ENCODE results near the gene FAM180A.
"Not testable (repeated sequence)": the region's sequence is repeated elsewhere in the genome, so short reads cannot be mapped to it uniquely, and the experiment has no call there.

Gene FAM180A

GRCh38 chr7:135741905-135742304 lies 6.7 kb downstream of the FAM180A start:
- DNase-seq (ENCODE audit: low read depth), result no peak

DNA sequence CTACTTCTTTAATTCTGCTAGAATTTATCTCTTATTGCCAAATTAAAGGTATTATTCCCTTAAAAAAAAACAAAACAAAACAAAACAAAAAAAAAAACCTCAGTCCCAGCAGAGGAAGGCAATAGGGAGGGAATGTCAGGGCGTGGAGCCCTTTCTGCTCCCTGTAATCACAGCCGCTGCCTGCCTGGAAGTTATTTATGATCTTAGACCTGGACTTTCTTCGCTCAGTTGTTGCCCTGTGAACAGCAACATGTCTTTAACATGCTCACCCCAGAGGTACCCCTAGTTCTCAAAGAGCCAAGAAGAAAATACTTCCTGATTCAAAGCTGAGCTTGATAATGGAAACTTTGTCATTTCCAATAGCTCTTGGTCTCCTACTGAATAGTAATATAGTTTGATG lies 7.7 kb downstream of the FAM180A start:
- DNase-seq (ENCODE audit: low read depth), result no peak

DNA sequence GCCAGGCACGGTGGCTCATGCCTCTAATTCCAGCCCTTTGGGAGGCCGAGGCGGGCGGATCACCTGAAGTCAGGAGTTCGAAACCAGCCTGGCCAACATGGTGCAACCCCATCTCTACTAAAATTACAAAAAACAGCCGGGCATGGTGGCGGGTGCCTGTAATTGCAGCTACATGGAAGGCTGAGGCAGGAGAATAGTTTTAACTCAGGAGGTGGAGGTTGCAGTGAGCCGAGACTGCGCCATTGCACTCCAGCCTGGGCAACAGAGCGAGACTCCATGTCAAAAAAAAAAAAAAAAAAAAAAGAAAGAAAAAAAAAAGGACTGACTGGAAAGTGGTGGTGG lies 11.3 kb downstream of the FAM180A start:
- DNase-seq (ENCODE audit: low read depth), result not testable (repeated sequence)

GRCh38 chr7:135736586-135737305 lies 11.9 kb downstream of the FAM180A start:
- no peak for DNase-seq (ENCODE audit: low read depth)

DNA sequence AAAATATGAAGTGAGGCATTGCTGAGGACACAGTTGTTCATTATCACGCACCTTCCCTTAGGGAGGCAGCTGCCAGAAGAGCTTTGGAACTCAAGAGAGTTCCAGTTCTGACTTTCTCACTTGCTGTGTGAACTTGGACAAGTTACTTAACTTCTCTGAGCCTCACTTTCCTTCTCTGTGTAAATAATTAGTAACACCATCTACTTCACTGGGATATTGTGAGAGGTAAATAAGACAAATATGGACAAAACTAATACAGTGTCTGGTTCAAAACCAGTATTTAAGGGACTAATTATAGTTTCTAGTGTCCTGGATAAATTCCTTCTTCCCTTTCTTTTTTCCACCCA lies 14.3 kb downstream of the FAM180A start:
- no peak for DNase-seq (ENCODE audit: low read depth)

GRCh38 chr7:135733603-135734342 lies 14.8 kb downstream of the FAM180A start:
- DNase-seq (ENCODE audit: low read depth), result no peak

GRCh38 chr7:135731131-135731530 lies 17.5 kb downstream of the FAM180A start:
- no peak for DNase-seq (ENCODE audit: low read depth)

DNA sequence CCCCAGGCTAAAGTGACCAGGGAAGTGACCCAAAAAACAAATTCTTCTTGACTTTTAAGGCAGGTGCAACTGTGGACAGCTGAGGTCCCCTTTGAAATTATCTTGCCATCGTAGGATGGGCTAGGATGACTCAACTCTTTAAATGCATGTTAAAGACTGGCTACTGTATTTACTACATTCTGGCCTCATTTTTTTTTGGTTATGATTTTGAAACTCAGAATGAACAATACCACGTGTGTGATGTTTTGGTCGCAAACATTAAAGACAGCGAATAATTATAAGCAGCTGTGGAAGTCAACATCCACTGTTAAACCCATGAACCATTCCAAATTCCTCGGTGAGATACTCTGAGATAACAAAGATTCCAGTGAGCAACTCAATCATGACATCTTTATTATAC lies 19.4 kb downstream of the FAM180A start:
- no peak for DNase-seq (ENCODE audit: low read depth)

DNA sequence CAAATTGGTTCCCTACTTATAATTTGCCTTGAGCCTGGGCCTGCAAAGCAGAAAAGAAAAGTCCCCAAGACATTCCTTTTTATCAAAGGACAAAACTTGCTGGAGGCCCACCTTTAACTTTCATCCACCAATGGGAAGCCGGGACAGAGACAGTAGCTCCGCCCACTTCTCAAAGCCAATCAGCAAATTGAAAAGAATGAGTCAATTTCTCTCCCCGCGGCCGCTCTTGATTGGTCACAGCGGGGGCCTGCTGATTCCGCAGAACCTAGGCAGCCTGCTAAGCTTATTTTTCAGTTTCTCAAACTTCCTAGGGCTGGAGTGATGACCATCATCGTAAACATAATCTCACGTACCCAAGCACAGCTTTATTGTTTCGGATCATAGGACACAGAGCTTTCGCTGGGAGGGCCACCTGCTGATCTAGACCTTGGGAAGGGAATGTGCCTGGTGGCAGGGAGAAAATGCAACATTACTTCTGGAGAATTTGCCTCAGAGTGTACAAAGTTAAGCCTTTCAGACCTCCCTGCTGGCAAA lies 20.4 kb downstream of the FAM180A start, which contains the start of gene SLC13A4:
Gene SLC13A4 (minus strand): TSS at position 51 of the 534 bp plus-strand sequence. CDS start 690 bp downstream, outside the sequence.
- no peak for DNase-seq (ENCODE audit: low read depth)

DNA sequence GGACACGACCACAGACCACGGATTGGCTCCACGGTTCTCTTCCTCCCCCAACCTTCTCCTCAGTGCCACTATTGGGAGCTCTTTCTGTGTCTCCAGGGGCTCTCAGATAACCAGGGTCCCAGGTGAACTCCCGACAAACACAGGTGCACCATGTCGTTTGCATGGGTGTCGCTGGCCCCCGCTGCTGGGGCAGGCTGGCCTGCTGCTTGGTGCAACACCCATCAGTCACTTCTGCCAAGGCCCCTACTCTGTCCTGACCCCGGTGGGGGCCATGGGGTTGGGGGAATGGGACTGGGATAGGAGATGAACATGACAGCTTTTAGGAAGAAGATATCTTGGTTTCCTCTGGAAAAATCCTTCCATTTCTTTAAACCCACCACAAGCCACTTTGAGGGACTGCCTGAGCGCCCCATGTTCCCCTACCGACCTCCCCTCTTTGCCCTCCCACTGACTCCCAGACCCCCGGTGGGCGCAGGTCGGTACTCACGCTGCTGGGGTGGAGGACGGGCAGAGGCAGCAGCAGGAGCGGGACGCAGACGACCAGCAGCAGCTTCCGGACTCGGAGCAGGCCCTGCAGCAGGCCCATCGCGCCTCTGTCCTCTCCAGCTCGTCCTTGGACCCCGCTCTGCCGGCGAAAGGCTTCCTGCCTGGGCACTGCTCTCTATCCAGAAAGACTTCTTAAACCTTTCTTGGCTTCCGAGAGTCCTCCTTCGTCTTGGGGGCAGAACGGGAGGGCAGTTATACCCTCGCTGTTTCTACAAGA lies 21.5 kb downstream of the FAM180A start:
- DNase-seq (ENCODE audit: low read depth), result no peak

GRCh38 chr7:135726276-135726788 lies 22.3 kb downstream of the FAM180A start:
- no peak for DNase-seq (ENCODE audit: low read depth)

- DNase-seq (ENCODE audit: low read depth), result peak; percentile 52
These were observed 25.2 kb downstream of the FAM180A start for GRCh38 chr7:135723411-135723810.

DNA sequence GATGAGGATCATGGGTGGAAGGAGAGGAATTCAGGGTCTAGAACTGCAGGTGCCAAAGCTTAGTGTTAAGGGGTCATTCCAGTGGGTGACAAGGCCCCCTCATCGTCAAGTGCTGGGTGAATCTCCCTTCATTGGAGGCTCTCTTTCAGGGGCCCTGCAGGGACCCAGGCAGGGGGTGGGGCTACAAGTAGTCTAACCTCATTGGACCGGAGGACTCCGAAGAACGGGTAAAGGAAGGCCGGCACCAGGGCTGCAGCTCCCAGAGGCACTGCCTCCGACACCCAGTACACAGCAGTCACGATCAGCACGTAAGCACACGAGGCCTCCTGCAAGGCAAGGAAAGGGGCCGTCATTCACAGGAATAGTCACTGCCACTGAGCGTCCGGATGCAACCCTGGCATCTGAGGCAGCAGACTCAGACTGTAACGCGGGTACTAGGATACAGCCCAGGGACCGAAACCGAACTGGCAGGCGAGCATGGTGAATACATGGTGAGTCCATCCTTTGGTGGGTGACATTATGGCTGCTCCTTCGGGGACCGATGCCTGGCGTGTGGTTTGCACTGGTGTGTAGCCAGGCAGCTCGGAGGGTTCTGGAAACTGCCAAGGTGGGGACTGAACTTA lies 27.3 kb downstream of the FAM180A start:
- DNase-seq (ENCODE audit: low read depth), result no peak

DNA sequence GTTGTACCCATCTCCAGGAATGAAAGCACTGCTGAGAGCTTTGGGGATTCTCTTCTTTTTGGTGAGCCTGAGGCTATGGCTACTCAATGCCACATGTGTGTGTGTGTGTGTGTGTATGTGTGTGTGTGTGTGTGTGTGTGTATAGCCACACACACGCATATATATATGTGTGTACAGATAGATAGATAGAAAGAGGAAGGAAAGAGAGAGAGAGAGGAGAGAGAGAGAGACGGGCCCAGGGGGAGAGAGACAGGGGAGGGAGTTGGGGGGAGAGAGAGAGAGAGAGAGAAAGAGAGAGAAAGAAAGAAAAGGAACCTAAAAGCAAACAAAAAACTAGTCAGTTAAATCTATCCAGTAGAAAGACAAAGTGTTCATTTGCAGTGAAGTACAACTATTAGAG lies 28.9 kb downstream of the FAM180A start:
- DNase-seq (ENCODE audit: low read depth), result no peak

GRCh38 chr7:135718794-135719437 lies 29.7 kb downstream of the FAM180A start:
- DNase-seq (ENCODE audit: low read depth), result no peak

DNA sequence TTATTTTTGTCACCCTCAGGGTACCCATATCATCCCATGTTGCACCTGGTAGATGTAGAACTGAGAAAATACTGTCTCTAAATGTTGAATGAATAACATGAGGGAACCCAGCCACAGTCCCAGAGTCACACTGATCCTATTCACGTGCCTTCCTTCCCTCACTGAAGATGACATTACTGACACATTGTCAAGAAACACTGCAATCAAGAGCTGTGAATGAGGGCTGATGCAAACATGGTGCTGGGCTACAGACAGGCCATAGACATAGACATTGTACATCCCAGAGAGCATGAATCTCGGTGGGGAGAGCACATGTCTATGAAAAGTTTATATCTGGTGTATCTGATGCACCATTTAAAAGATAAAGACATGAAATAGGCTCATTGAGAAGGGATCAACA lies 30.4 kb downstream of the FAM180A start:
- no peak for DNase-seq (ENCODE audit: low read depth)

- no peak for DNase-seq (ENCODE audit: low read depth)
These were observed 30.9 kb downstream of the FAM180A start for GRCh38 chr7:135717693-135718092.

DNA sequence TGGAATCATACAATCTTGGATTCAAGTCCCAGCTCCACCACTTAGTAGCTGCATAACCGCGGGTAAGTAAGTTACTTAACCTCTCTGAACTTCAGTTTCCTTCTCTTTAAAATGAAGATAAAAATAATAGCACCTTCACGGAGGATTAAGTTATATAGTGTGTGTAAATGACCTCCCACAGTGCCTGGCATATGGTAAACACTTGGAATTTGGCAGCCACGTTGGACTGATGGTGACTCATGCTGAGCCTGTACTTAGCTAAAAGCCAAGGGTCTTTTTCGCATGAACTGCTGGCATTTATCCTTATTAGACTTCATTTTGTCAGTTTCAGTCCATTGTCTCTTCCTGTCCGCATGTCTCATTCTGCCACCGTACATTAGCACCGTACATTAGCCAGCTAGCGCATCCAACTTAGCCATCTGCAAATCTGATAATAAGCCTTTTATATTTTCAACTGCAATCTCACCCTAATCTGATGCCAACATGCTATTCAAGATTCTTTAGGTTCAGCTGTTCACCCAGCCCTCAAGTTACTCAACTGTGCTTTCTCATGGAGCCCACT lies 31.9 kb downstream of the FAM180A start:
- peak; percentile 64 for DNase-seq (ENCODE audit: low read depth)

GRCh38 chr7:135715673-135716072 lies 32.9 kb downstream of the FAM180A start:
- no peak for DNase-seq (ENCODE audit: low read depth)

DNA sequence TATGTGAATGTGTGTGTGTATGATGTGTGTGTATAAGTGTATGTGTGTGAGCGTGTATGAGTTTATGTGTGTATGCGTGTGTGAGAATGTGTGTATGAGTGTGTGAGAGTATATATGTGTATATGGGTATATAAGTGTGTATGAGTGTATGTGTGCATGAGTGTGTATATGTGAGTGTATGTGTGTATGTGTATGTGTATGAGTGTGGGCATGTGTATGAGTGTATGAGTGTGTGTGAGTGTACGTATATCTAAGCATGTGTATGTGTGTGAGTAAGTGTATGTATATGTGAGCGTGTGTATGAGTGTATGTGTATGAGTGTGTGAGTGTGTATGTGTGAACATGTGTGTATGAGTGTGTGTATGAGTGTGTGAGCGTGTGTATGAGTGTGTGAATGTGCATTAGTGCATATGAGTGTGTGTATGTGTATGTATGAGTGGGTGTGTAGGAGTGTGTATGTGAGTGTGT lies 33.5 kb downstream of the FAM180A start:
- no peak for DNase-seq (ENCODE audit: low read depth)

- DNase-seq (ENCODE audit: low read depth), result peak; percentile 78
These were observed 34.0 kb downstream of the FAM180A start for GRCh38 chr7:135714534-135715009.
